ENCODE data around the gene SPRR2A.
"Not testable (repeated sequence)": the region's sequence is repeated elsewhere in the genome, so short reads cannot be mapped to it uniquely, and the experiment has no call there.

GRCh38 chr1:153011235-153011758 is 46.0 kb downstream of the SPRR2A start:
- TF ChIP-seq, protein P1, sequence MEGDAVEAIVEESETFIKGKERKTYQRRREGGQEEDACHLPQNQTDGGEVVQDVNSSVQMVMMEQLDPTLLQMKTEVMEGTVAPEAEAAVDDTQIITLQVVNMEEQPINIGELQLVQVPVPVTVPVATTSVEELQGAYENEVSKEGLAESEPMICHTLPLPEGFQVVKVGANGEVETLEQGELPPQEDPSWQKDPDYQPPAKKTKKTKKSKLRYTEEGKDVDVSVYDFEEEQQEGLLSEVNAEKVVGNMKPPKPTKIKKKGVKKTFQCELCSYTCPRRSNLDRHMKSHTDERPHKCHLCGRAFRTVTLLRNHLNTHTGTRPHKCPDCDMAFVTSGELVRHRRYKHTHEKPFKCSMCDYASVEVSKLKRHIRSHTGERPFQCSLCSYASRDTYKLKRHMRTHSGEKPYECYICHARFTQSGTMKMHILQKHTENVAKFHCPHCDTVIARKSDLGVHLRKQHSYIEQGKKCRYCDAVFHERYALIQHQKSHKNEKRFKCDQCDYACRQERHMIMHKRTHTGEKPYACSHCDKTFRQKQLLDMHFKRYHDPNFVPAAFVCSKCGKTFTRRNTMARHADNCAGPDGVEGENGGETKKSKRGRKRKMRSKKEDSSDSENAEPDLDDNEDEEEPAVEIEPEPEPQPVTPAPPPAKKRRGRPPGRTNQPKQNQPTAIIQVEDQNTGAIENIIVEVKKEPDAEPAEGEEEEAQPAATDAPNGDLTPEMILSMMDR (IDR thresholded peaks at IDR 0.05), result not testable (repeated sequence)
- TF ChIP-seq POLR2A (IDR thresholded peaks at IDR 0.05), result not testable (repeated sequence)

All from adrenal gland (tissue), 5 donors.